ENCODE data around the gene VDAC2.
A peak's percentile ranks its signal among the peaks of the same experiment; 100 is the strongest.
"Not testable (repeated sequence)": the region's sequence is repeated elsewhere in the genome, so short reads cannot be mapped to it uniquely, and the experiment has no call there.

Gene VDAC2

GRCh38 chr10:75210282-75211006 is at the start of gene VDAC2:
VDAC2 (plus strand) TSS chr10:75210796; CDS start chr10:75211159, 363 bp downstream.
- DNase-seq (ENCODE audit: low read depth in 2 of 2) = peak; percentile 95

- no peak for DNase-seq (ENCODE audit: low read depth in 2 of 2)
These were observed 44.6 kb upstream of the VDAC2 start for GRCh38 chr10:75165684-75166622.

GRCh38 chr10:75166623-75166972 is 44.0 kb upstream of the VDAC2 start:
- no peak for DNase-seq (ENCODE audit: low read depth in 2 of 2)

GRCh38 chr10:75168275-75168674 is 42.3 kb upstream of the VDAC2 start:
- DNase-seq (ENCODE audit: low read depth in 2 of 2) = no peak

GRCh38 chr10:75170215-75170614 is 40.4 kb upstream of the VDAC2 start:
- DNase-seq (ENCODE audit: low read depth in 2 of 2) = no peak

GRCh38 chr10:75175046-75175445 is 35.5 kb upstream of the VDAC2 start:
- no peak for DNase-seq (ENCODE audit: low read depth in 2 of 2)

- no peak for DNase-seq (ENCODE audit: low read depth in 2 of 2)
These were observed 34.5 kb upstream of the VDAC2 start for GRCh38 chr10:75176046-75176445.

GRCh38 chr10:75176736-75177135 is 33.9 kb upstream of the VDAC2 start:
- no peak for DNase-seq (ENCODE audit: low read depth in 2 of 2)

- DNase-seq (ENCODE audit: low read depth in 2 of 2) = no peak
These were observed 30.9 kb upstream of the VDAC2 start for GRCh38 chr10:75179657-75180177.

GRCh38 chr10:75180592-75180991 is 30.0 kb upstream of the VDAC2 start:
- no peak for DNase-seq (ENCODE audit: low read depth in 2 of 2)

- no peak for DNase-seq (ENCODE audit: low read depth in 2 of 2)
These were observed 29.5 kb upstream of the VDAC2 start for GRCh38 chr10:75181073-75181472.

- DNase-seq (ENCODE audit: low read depth in 2 of 2) = no peak
These were observed 24.3 kb upstream of the VDAC2 start for GRCh38 chr10:75186310-75186709.

GRCh38 chr10:75187961-75188426 is 22.6 kb upstream of the VDAC2 start:
- peak; percentile 24 to 56 for DNase-seq (ENCODE audit: low read depth in 2 of 2)

GRCh38 chr10:75188522-75188921 is 22.1 kb upstream of the VDAC2 start:
- not testable (repeated sequence) for DNase-seq (ENCODE audit: low read depth in 2 of 2)

GRCh38 chr10:75189266-75190096 is 21.1 kb upstream of the VDAC2 start:
- no peak for DNase-seq (ENCODE audit: low read depth in 2 of 2)

- no peak for DNase-seq (ENCODE audit: low read depth in 2 of 2)
These were observed 18.6 kb upstream of the VDAC2 start for GRCh38 chr10:75191821-75192568.

GRCh38 chr10:75194625-75195024 is 16.0 kb upstream of the VDAC2 start:
- DNase-seq (ENCODE audit: low read depth in 2 of 2) = not testable (repeated sequence)

GRCh38 chr10:75195035-75195763 is 15.4 kb upstream of the VDAC2 start:
- DNase-seq (ENCODE audit: low read depth in 2 of 2) = no peak

- DNase-seq (ENCODE audit: low read depth in 2 of 2) = no peak
These were observed 13.5 kb upstream of the VDAC2 start for GRCh38 chr10:75197066-75197465.

GRCh38 chr10:75197906-75198305 is 12.7 kb upstream of the VDAC2 start:
- DNase-seq (ENCODE audit: low read depth in 2 of 2) = no peak

Measured in stimulated activated CD4-positive, alpha-beta T cell treated with anti-CD3 and anti-CD28 coated beads, Interleukin-1b, Interleukin-23, amount 100 ng/mL, for 4 hours (primary cell).